ENCODE data around the gene CEBPE.

The CEBPE gene

GRCh38 chr14:23118506-23119362 lies at the start of gene CEBPE:
TSS of gene CEBPE (minus strand) at chr14:23119255. CDS start at chr14:23119091, 164 bp downstream.
- H3K4me3 ChIP-seq (ENCODE audit: low read length) = no peak within 1 kb of the TSS
- TF ChIP-seq ZNF274 (IDR thresholded peaks at IDR 0.05; ENCODE audit: low read depth, low read length) = no peak

DNA sequence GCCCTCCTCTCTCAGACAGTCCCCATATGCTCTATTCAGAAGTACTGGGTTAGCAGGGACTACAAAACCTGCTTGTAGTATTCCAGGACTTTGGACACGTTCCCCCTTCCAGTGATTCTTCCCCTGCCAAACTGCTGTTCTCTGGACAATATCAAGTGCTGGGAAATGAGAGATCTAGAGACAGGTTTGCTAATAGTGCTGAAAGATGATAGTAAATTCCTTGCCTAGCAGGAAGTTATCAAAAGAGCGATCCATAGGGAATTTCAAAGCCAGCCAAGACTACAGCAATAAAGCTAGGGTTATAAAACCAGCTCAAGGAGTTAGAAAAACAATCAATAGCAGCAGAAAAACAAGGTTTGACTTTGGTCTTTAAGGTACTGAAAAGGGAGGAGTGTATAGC lies 49.2 kb upstream of the CEBPE start:
- H3K4me3 ChIP-seq (ENCODE audit: low read length) = no peak overlapping the region
- TF ChIP-seq ZNF274 (IDR thresholded peaks at IDR 0.05; ENCODE audit: low read depth, low read length) = no peak

- no peak for TF ChIP-seq ZNF274 (IDR thresholded peaks at IDR 0.05; ENCODE audit: low read depth, low read length)
- no peak overlapping the region for H3K4me3 ChIP-seq (ENCODE audit: low read length)
These were observed 48.2 kb upstream of the CEBPE start for GRCh38 chr14:23167116-23167847.

DNA sequence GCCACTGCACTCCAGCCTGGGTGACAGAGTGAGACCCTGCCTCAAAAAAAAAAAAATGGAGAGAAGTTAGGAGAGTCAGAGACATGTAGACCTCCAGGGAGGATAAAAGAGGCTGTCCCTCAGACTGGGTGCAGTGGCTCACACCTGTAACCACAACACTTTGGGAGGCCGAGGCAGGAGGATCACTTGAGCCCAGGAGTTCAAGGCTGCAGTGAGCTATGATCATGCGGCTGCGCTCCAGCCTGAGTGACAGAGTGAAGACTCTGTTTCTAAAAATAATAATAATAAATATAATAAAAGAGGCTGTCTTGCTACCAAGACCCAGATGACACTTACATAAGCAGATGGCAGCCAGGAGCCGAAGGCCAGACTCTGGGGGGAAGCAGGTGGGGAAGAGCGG lies 45.9 kb upstream of the CEBPE start:
- H3K4me3 ChIP-seq (ENCODE audit: low read length) = no peak overlapping the region
- no peak for TF ChIP-seq ZNF274 (IDR thresholded peaks at IDR 0.05; ENCODE audit: low read depth, low read length)

- no peak for TF ChIP-seq ZNF274 (IDR thresholded peaks at IDR 0.05; ENCODE audit: low read depth, low read length)
- H3K4me3 ChIP-seq (ENCODE audit: low read length) = no peak overlapping the region
These were observed 45.2 kb upstream of the CEBPE start for GRCh38 chr14:23164250-23164649.

- no peak for TF ChIP-seq ZNF274 (IDR thresholded peaks at IDR 0.05; ENCODE audit: low read depth, low read length)
- H3K4me3 ChIP-seq (ENCODE audit: low read length) = no peak overlapping the region
These were observed 44.8 kb upstream of the CEBPE start for GRCh38 chr14:23163830-23164229.

DNA sequence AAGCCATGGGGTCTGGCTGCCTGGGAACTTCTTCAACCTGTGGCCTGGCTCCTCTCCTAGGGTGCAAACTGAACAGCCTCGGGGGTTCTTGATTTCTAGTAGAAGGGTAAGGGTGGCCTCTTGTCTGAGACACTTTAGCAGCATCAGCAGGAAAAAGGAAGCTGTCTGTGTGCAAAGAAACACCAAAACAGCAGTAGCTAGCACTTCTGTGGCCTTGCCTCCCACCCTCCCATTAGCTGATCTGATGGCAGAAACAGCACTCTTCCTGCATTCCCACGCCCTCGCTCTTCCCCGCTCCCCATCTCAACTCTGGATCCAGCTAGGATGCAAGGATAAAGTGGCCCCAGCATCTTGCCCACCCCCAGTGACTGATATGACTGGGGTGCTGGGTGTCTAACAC lies 43.7 kb upstream of the CEBPE start:
- H3K4me3 ChIP-seq (ENCODE audit: low read length) = no peak overlapping the region
- TF ChIP-seq ZNF274 (IDR thresholded peaks at IDR 0.05; ENCODE audit: low read depth, low read length) = no peak

GRCh38 chr14:23162005-23162404 lies 43.0 kb upstream of the CEBPE start:
- H3K4me3 ChIP-seq (ENCODE audit: low read length) = no peak overlapping the region
- TF ChIP-seq ZNF274 (IDR thresholded peaks at IDR 0.05; ENCODE audit: low read depth, low read length) = no peak

- no peak overlapping the region for H3K4me3 ChIP-seq (ENCODE audit: low read length)
- no peak for TF ChIP-seq ZNF274 (IDR thresholded peaks at IDR 0.05; ENCODE audit: low read depth, low read length)
These were observed 42.0 kb upstream of the CEBPE start for GRCh38 chr14:23160924-23161522.

- no peak for TF ChIP-seq ZNF274 (IDR thresholded peaks at IDR 0.05; ENCODE audit: low read depth, low read length)
- no peak overlapping the region for H3K4me3 ChIP-seq (ENCODE audit: low read length)
These were observed 40.5 kb upstream of the CEBPE start for GRCh38 chr14:23159532-23159931.

- no peak overlapping the region for H3K4me3 ChIP-seq (ENCODE audit: low read length)
- no peak for TF ChIP-seq ZNF274 (IDR thresholded peaks at IDR 0.05; ENCODE audit: low read depth, low read length)
These were observed 39.7 kb upstream of the CEBPE start for GRCh38 chr14:23158779-23159178.

DNA sequence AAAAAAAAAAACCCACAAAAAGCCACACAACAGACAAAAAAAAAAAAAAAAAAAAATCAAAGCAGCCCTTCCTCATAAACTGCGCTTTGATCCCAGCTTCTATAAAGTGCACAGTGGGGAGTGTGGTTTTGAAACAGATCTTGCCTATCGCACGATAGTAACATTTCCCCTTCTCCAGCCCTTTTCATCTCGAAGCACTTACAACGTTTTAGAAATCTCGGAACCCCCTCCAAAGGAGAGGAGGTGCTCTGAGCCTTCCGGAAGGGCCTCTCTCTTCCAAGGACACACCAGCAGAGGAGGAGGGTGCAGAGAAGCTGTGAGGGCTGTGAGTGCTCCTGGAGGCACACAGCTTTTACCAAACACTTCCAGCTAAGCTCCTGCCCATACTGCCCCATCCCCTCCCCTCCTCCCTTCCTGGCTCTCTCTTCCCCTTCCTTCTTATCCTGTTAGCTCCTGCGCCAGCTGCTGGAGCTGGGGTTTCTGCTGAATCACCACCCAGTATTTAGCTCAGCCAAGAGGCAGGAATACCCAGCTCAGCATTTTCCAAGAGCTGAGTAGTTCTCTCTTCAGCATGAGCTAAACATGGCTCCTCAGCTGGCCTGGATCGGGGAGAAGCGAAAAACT lies 36.0 kb upstream of the CEBPE start:
- no peak for TF ChIP-seq ZNF274 (IDR thresholded peaks at IDR 0.05; ENCODE audit: low read depth, low read length)
- H3K4me3 ChIP-seq (ENCODE audit: low read length) = no peak overlapping the region

DNA sequence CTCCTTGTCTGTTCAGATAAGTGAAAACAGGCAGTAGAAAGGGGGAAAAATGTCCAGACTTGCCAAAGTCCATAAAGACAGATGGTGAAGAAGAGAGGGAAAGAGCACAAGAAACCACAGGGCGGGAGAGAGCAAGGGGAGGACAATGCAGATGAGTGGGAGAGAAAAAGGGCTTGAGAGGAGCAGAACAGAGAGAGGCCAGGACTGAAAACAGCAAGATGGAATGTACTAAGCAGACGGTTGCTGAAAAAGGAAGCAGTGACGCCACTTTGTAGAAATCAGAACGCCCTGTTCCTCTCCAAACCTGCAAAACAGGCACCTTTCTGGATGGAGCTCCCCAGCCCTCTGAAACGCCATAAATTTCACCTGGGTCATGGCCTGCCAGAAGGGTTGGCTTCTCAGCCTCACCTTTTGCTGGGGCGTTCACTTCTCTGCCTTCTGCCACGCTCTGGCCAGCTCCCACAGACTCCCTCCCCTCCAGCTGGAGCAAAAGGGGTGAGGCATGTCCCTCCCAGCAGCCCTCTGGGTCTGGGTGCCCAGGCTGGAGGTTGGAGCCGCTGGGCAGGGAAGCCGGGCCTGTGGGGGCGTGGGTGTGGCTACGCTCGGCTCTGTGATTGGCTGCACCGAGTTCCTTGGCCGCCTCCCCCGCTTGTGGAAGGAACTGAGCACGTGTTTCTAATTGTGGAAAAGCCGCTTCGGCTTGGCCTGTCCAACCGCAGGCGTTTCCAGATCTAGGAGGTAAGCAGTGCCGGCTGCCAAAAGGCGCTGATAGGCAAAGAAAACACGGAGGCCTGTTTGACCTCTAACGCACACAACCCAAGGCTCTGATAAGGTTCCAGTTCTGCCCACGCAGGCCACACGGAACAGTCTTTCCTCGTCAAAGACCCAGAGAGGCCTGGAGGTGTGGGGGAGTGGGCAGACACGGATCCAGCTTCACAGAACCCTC lies 35.1 kb upstream of the CEBPE start:
- no peak overlapping the region for H3K4me3 ChIP-seq (ENCODE audit: low read length)
- no peak for TF ChIP-seq ZNF274 (IDR thresholded peaks at IDR 0.05; ENCODE audit: low read depth, low read length)
